HFFc6 (cell line): ENCODE data around the gene TERT. TPM values are rescaled to one million over a fixed set of nuclear protein-coding genes. Genes with fewer than 3 reads are reported as not detected.

ENCODE experiments used
- DNase-seq: peaks from one replicate; pipeline ENCODE4 v3.0.0-alpha.2; 2018
- H3K27ac Mint-ChIP-seq: 2 replicates; pipeline ENCODE4 v1.8.0; 2020; ENCODE audit warnings: mild to moderate bottlenecking, mixed read lengths
- H3K27me3 Mint-ChIP-seq: 2 replicates; pipeline ENCODE4 v1.8.0; 2021; ENCODE audit warnings: mild to moderate bottlenecking, moderate library complexity, mixed read lengths; ENCODE audit not compliant: insufficient read depth
- H3K36me3 Mint-ChIP-seq: 2 replicates; pipeline ENCODE4 v1.8.0; 2021; ENCODE audit warnings: low read depth, mixed read lengths
- H3K4me1 Mint-ChIP-seq: 2 replicates; pipeline ENCODE4 v1.8.0; 2020; ENCODE audit warnings: low read depth, mixed read lengths
- H3K4me3 Mint-ChIP-seq: 2 replicates; pipeline ENCODE4 v1.8.0; 2020; ENCODE audit warnings: mild to moderate bottlenecking, moderate library complexity, mixed read lengths
- H3K9me3 Mint-ChIP-seq: 2 replicates; pipeline ENCODE4 v1.8.0; 2020; ENCODE audit warnings: mild to moderate bottlenecking, mixed read lengths
- CTCF ChIP-seq: fragments of 200-600 bp; sonication (generic); IDR thresholded peaks from 2 replicates; pipeline ENCODE4 v1.5.0; 2021; ENCODE audit warnings: antibody characterized with exemption, mild to moderate bottlenecking
- total RNA-seq, 6 experiments: library from RNA; stranded (reverse); fragmentation: NEBNext Ultra II Directional; extraction: Animal tissue kit (Norgen Biotek cat#: 25700); gene quantifications; 2 replicates in 1 of 6; 3 replicates in 5 of 6; pipeline ENCODE4 v1.2.3, GENCODE V29; 2021

TERT gene
- total RNA-seq, 6 experiments from 2014 or later = 2,350 to 4,507 (median 3,883) TPM

DNA sequence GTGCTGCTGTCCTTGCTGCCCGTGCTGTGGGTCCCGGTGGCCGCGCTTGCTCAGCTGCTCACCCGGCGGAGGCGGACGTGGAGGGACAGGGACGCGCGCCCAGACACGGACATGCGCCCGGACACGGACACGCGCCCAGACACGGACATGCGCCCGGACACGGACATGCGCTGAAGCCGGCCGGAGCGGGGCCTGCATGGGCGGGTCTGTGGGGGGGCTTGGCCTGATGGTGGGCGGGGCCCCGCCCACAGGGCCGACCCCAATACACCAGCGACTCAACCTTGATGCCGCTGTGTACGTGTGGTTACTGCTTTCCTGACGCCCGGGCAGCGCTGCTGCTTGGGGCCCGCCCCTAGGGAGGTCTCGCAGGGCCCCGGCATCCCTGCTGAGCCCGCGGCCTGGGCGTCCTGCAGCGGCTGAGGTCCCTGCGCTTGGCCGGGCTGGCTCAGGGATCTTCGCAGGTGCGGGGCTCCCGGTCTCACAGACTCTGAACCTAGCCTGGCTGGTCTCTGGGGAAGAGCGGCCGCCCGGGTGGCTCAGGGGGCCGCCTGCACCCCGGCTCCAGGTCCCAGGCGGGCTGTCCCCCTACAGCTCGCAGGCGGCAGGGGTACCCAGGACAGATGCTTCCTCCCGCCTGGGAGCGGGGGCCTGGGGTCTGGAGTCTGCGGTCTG, 48.8 kb downstream of the TERT start:
- Mint-ChIP-seq H3K27ac (no peak overlapping the region), H3K27me3 (peaks cover 16% of the 10 kb centered on the region), H3K4me1 (no peaks in the 10 kb centered on the region), H3K36me3 (no peaks in the 10 kb centered on the region), H3K4me3 (no peak overlapping the region), H3K9me3 (0 out of 2 replicates have a peak, but pooled peaks cover 4% of the 10 kb centered on the region)
- TF ChIP-seq CTCF = no peak
- DNase-seq = no peak

DNA sequence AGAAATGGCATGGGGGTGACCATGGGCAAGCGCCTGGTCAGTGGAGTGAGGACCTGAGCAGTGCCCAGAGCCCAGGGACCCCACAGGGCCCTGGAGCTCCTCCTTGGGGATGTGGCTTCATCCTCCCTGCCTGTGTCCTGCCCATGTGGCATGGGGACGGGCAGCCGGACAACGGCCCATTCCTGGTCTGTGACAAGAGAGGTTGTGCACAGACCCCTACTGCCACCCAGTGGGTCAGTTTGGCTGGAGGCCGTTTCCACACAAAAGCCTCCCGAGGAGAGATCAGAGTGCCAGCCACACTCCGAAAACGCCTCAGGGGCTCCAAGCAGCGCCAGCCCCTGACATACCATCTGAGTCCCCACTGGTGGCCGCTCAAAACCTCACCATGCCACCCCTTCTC, 49.9 kb downstream of the TERT start:
- Mint-ChIP-seq H3K4me1 (no peaks in the 10 kb centered on the region), H3K27me3 (peaks cover 13% of the 10 kb centered on the region), H3K9me3 (peaks cover 10% of the 10 kb centered on the region; the same call in 1 of the 2 replicates), H3K4me3 (no peak overlapping the region), H3K27ac (no peak overlapping the region), H3K36me3 (no peaks in the 10 kb centered on the region; the same call in 1 of the 2 replicates)
- TF ChIP-seq CTCF = no peak
- DNase-seq = no peak

DNA sequence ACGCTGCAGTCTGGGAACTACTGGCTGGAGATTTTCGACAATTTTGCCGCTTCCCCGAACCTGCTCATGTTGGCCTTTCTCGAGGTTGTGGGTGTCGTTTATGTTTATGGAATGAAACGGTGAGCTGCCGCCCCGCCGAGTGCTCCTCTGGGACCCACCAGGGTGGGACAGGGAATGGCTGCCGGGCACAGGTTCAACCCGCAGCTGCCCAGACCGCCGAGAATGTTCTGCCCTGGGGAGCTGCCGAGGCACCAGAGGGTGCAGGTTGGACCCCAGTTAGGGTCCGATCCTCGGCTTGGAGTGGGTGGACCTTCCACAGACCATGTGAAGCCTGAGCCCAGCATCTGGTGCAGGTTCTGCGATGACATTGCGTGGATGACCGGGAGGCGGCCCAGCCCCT, 50.6 kb downstream of the TERT start:
- DNase-seq = no peak
- no peak overlapping the region for H3K4me3 Mint-ChIP-seq
- no peak overlapping the region for H3K27ac Mint-ChIP-seq
- H3K36me3 Mint-ChIP-seq = no peaks in the 10 kb centered on the region; the same call in 1 of the 2 replicates
- peaks cover 11% of the 10 kb centered on the region for H3K27me3 Mint-ChIP-seq
- H3K9me3 Mint-ChIP-seq = peaks cover 12% of the 10 kb centered on the region; the same call in 1 of the 2 replicates
- no peak for TF ChIP-seq CTCF
- H3K4me1 Mint-ChIP-seq = no peaks in the 10 kb centered on the region

DNA sequence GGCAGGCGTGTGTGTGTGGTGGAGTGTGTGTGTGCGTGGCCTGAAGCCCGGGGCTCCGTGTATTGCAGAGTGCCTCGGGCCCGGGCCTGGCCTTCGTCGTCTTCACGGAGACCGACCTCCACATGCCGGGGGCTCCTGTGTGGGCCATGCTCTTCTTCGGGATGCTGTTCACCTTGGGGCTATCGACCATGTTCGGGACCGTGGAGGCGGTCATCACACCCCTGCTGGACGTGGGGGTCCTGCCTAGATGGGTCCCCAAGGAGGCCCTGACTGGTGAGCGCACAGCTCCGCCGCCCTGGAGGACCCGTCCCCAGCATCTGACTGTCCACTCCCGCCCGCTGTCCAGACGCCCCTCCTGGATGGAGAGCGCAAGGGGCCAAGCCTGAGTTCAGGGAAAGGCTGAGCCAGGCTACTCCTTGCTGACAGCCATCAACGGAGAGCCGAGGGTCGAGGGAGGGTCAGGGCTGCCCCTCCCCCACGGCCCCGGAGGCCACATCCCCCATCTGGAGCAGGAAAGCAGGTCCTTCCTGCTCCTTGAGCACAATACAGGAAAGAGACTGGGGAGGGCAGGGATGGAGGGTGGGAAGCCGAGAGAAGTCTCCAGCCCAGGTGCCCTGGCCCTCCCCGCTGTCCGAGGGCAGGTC, 51.3 kb downstream of the TERT start:
- no peak for TF ChIP-seq CTCF
- H3K27ac Mint-ChIP-seq = no peak overlapping the region
- no peak overlapping the region for H3K4me3 Mint-ChIP-seq
- peaks cover 18% of the 10 kb centered on the region; the same call in 1 of the 2 replicates for H3K9me3 Mint-ChIP-seq
- DNase-seq = no peak
- H3K27me3 Mint-ChIP-seq = peaks cover 9% of the 10 kb centered on the region
- no peaks in the 10 kb centered on the region; the same call in 1 of the 2 replicates for H3K36me3 Mint-ChIP-seq
- no peaks in the 10 kb centered on the region for H3K4me1 Mint-ChIP-seq

GRCh38 chr5:1242733-1243486, 52.0 kb downstream of the TERT start:
- no peak for DNase-seq
- no peak for TF ChIP-seq CTCF
- H3K27me3 Mint-ChIP-seq = peaks cover 11% of the 10 kb centered on the region
- peaks cover 18% of the 10 kb centered on the region; the same call in 1 of the 2 replicates for H3K9me3 Mint-ChIP-seq
- H3K4me3 Mint-ChIP-seq = no peak overlapping the region
- no peaks in the 10 kb centered on the region for H3K4me1 Mint-ChIP-seq
- H3K36me3 Mint-ChIP-seq = no peaks in the 10 kb centered on the region; the same call in 1 of the 2 replicates
- no peak overlapping the region for H3K27ac Mint-ChIP-seq
